OCI-LY1 (cell line): Measurements from ENCODE around the gene MYBPC1.

Experiments
- EZH2 ChIP-seq: fragments of 200-600 bp; sonication (generic), shearing (Covaris generic); IDR thresholded peaks from 2 replicates; pipeline ENCODE4 v1.8.0; 2017; ENCODE audit warnings: borderline replicate concordance, mixed run types, mild to moderate bottlenecking, antibody characterized with exemption, low read length, moderate library complexity, mixed read lengths
- TF ChIP-seq, protein P1 (sequence below): fragments of 200-600 bp; sonication (generic), shearing (Covaris generic); IDR thresholded peaks from 2 replicates; pipeline ENCODE4 v1.5.1; 2017; ENCODE audit warnings: mild to moderate bottlenecking, antibody characterized with exemption, low read length, moderate library complexity, mixed read lengths

GRCh38 chr12:101706403-101706802 lies 111.6 kb downstream of the MYBPC1 start:
- TF ChIP-seq EZH2: no peak
- TF ChIP-seq, protein P1, sequence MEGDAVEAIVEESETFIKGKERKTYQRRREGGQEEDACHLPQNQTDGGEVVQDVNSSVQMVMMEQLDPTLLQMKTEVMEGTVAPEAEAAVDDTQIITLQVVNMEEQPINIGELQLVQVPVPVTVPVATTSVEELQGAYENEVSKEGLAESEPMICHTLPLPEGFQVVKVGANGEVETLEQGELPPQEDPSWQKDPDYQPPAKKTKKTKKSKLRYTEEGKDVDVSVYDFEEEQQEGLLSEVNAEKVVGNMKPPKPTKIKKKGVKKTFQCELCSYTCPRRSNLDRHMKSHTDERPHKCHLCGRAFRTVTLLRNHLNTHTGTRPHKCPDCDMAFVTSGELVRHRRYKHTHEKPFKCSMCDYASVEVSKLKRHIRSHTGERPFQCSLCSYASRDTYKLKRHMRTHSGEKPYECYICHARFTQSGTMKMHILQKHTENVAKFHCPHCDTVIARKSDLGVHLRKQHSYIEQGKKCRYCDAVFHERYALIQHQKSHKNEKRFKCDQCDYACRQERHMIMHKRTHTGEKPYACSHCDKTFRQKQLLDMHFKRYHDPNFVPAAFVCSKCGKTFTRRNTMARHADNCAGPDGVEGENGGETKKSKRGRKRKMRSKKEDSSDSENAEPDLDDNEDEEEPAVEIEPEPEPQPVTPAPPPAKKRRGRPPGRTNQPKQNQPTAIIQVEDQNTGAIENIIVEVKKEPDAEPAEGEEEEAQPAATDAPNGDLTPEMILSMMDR: no peak
